Activated naive CD4-positive, alpha-beta T cell treated with anti-CD3 and anti-CD28 coated beads, Interleukin-2, amount 10 ng/mL, durations not matched to agents 7 days and 5 days (primary cell): ENCODE measurements around the gene DRC7.

ENCODE experiments used
- CTCF ChIA-PET: fragments of 350-600 bp; sonication (Branson Sonifier 250); formaldehyde crosslinking; loops from one replicate; lab custom pipeline; 2021; ENCODE audit warnings: antibody characterized with exemption; lab: Charles Lee
- DNase-seq: peaks from one replicate; pipeline ENCODE4 v3.0.0-alpha.2; 2020
- H3K27ac Mint-ChIP-seq: one replicate; pipeline ENCODE4 v1.8.0; 2021; ENCODE audit warnings: mild to moderate bottlenecking, moderate library complexity, mixed read lengths
- H3K27me3 Mint-ChIP-seq: one replicate; pipeline ENCODE4 v1.8.0; 2021; ENCODE audit warnings: mild to moderate bottlenecking, mixed read lengths
- H3K36me3 Mint-ChIP-seq: one replicate; pipeline ENCODE4 v1.8.0; 2021; ENCODE audit warnings: mixed read lengths
- H3K4me1 Mint-ChIP-seq: one replicate; pipeline ENCODE4 v1.8.0; 2021; ENCODE audit warnings: mixed read lengths
- H3K4me3 Mint-ChIP-seq: one replicate; pipeline ENCODE4 v1.8.0; 2021; ENCODE audit warnings: mild to moderate bottlenecking, moderate library complexity, mixed read lengths
- H3K9me3 Mint-ChIP-seq: one replicate; pipeline ENCODE4 v1.8.0; 2021; ENCODE audit warnings: mixed read lengths

Gene DRC7

DNA sequence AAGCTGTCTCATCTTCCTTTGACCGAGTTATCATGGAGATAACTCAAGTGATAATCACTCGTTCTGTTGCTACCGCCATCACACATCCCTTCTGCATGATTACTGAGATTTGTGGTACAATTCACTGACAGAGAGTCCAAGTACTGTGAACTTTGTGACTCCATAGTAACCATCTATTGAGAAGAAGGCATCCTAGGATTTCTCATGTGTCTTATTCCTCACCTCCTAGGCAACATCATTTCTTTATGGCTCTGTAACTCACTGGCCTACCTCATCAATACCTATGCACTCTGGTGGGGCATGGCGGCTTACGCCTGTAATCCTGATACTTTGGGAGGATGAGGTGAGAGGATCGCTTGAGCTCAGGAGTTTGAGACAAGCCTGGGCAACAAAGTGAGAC is 19.4 kb downstream of the DRC7 start:
- Mint-ChIP-seq H3K36me3 (no peaks in the 10 kb centered on the region), H3K27me3 (peaks cover 45% of the 10 kb centered on the region)
- CTCF ChIA-PET, result no interaction called here

GRCh38 chr16:57720142-57720575 is 25.6 kb downstream of the DRC7 start:
- Mint-ChIP-seq H3K9me3 (no peaks in the 10 kb centered on the region), H3K27me3 (peaks cover 17% of the 10 kb centered on the region), H3K36me3 (no peaks in the 10 kb centered on the region), H3K4me3 (no peak overlapping the region), H3K27ac (no peak overlapping the region), H3K4me1 (no peaks in the 10 kb centered on the region)
- CTCF ChIA-PET, result interaction anchor here (1.1 to 1.5 kb wide), 4 partner anchors 52 to 144 kb away, joined by 3 to 7 read pairs (median 3); partner anchors contain the start of gene ADGRG3
- peak; percentile 76 for DNase-seq

More for the DNA sequence above, 19.4 kb downstream of the DRC7 start:
- no peak for DNase-seq
- no peak overlapping the region for H3K27ac Mint-ChIP-seq
- H3K4me3 Mint-ChIP-seq, result no peak overlapping the region
- H3K9me3 Mint-ChIP-seq, result no peaks in the 10 kb centered on the region
- H3K4me1 Mint-ChIP-seq, result no peaks in the 10 kb centered on the region

- H3K9me3 Mint-ChIP-seq, result no peaks in the 10 kb centered on the region
These were observed 27.0 kb downstream of the DRC7 start for GRCh38 chr16:57721356-57722209.

DNA sequence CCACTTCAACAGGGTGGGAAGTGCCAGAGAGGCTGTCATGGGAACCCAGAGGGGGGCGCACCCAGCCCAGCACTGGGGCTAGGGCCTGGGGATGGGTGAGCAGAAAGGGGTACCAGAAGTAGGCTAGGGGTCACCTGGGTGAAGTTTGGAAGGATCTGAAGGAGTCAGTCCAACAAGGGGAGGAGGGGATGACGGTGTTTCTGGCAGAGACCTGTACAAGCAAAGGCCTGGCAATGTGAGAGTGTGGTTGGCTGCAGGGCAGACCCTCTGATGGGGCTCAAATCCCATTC is 27.5 kb downstream of the DRC7 start:
- no peak for DNase-seq
- Mint-ChIP-seq H3K36me3 (no peaks in the 10 kb centered on the region), H3K4me1 (no peaks in the 10 kb centered on the region), H3K27ac (no peak overlapping the region), H3K9me3 (no peaks in the 10 kb centered on the region), H3K4me3 (no peak overlapping the region), H3K27me3 (peaks cover 12% of the 10 kb centered on the region)
- CTCF ChIA-PET, result interaction anchor here (1.4 to 1.5 kb wide), 2 partner anchors 11 to 145 kb away, joined by 3 to 4 read pairs; no protein-coding TSS in a partner anchor

More at GRCh38 chr16:57721356-57722209, 27.0 kb downstream of the DRC7 start:
- no peak overlapping the region for H3K4me3 Mint-ChIP-seq
- H3K4me1 Mint-ChIP-seq, result no peaks in the 10 kb centered on the region
- CTCF ChIA-PET, result interaction anchor here (0.8 to 1.4 kb wide), 2 partner anchors 10 to 111 kb away, joined by 3 read pairs; no protein-coding TSS in a partner anchor
- no peak for DNase-seq
- H3K36me3 Mint-ChIP-seq, result no peaks in the 10 kb centered on the region
- H3K27me3 Mint-ChIP-seq, result peaks cover 13% of the 10 kb centered on the region
- H3K27ac Mint-ChIP-seq, result no peak overlapping the region

GRCh38 chr16:57722651-57723050 is 28.0 kb downstream of the DRC7 start:
- DNase-seq, result no peak
- CTCF ChIA-PET, result interaction anchor here (0.9 to 1.5 kb wide), 2 partner anchors 10 to 146 kb away, joined by 3 to 4 read pairs; no protein-coding TSS in a partner anchor
- Mint-ChIP-seq H3K36me3 (no peaks in the 10 kb centered on the region), H3K4me1 (no peaks in the 10 kb centered on the region), H3K4me3 (no peak overlapping the region), H3K9me3 (no peaks in the 10 kb centered on the region), H3K27me3 (peaks cover 12% of the 10 kb centered on the region), H3K27ac (no peak overlapping the region)

DNA sequence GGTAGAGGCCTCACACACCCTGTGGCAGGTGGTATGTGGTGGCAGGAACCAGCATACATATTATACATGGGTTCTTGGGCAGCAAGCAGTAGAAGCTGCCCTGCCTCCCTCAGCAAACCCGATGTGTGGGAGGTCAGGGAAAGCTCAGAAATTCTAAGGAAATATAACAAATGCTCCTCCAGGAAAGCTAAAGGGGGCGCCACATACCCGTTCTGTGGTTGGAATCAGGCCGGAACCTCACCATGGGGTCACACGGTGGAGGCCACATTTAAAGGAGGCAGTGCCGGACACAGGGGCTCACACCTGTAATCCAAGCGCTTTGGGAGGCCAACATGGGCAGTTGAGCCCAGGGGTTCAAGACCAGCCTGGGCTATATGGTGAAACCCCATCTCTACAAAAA is 28.6 kb downstream of the DRC7 start:
- no peak overlapping the region for H3K4me3 Mint-ChIP-seq
- H3K4me1 Mint-ChIP-seq, result no peaks in the 10 kb centered on the region

DNA sequence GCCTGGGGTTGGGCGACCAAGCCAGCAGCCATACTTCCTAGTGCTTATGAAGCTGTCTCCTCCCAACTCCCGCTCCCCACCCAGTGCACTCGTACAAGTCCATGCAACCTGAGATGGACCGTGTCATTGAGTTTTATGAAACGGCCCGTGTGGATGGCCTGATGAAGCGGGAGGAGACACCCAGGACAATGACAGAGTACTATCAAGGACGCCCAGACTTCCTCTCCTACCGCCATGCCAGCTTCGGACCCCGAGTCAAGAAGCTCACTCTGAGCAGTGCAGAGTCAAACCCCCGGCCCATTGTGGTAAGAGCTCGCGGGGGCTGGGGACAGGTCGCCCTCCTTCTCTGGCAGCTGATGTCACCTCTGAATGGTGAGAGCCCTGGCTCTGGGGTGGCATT is 29.9 kb downstream of the DRC7 start:
- DNase-seq, result no peak
- no peaks in the 10 kb centered on the region for H3K4me1 Mint-ChIP-seq
- no peak overlapping the region for H3K4me3 Mint-ChIP-seq

More for the DNA sequence above, 28.6 kb downstream of the DRC7 start:
- DNase-seq, result no peak
- Mint-ChIP-seq H3K27ac (no peak overlapping the region), H3K36me3 (no peaks in the 10 kb centered on the region), H3K9me3 (no peaks in the 10 kb centered on the region), H3K27me3 (peaks cover 8% of the 10 kb centered on the region)
- CTCF ChIA-PET, result interaction anchor here (0.8 to 1.5 kb wide), 3 partner anchors 11 to 146 kb away, joined by 3 to 4 read pairs (median 3); no protein-coding TSS in a partner anchor

GRCh38 chr16:57725151-57725550 is 30.5 kb downstream of the DRC7 start:
- H3K27ac Mint-ChIP-seq, result no peak overlapping the region
- H3K36me3 Mint-ChIP-seq, result no peaks in the 10 kb centered on the region
- H3K4me1 Mint-ChIP-seq, result no peaks in the 10 kb centered on the region
- peaks cover 8% of the 10 kb centered on the region for H3K27me3 Mint-ChIP-seq
- DNase-seq, result no peak
- CTCF ChIA-PET, result no interaction called here
- no peaks in the 10 kb centered on the region for H3K9me3 Mint-ChIP-seq
- no peak overlapping the region for H3K4me3 Mint-ChIP-seq

More for the DNA sequence above, 29.9 kb downstream of the DRC7 start:
- CTCF ChIA-PET, result no interaction called here
- no peaks in the 10 kb centered on the region for H3K36me3 Mint-ChIP-seq
- no peak overlapping the region for H3K27ac Mint-ChIP-seq
- no peaks in the 10 kb centered on the region for H3K9me3 Mint-ChIP-seq
- H3K27me3 Mint-ChIP-seq, result peaks cover 8% of the 10 kb centered on the region

DNA sequence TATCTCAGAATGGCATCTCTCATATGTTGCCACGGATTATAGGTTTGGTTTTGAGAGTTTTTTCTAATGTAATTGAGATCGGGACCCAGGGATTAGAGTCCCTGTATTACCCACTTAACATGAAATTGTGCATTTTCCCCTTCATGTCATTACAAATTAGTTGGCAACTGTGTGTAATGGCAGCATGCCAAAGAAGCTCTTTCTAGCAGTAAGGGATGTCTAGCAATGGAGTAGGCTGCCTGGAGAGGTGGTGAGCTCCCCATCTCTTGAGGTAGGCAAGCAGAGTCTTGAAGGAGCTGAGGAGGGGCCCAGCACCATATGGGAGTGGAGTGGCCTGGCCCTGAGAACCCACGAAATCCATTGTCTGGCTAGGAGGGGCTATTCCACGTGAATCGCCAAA is 30.9 kb downstream of the DRC7 start:
- Mint-ChIP-seq H3K9me3 (no peaks in the 10 kb centered on the region), H3K27ac (no peak overlapping the region), H3K4me3 (no peak overlapping the region), H3K36me3 (no peaks in the 10 kb centered on the region), H3K4me1 (no peaks in the 10 kb centered on the region), H3K27me3 (peaks cover 8% of the 10 kb centered on the region)
- no peak for DNase-seq
- CTCF ChIA-PET, result no interaction called here

GRCh38 chr16:57725976-57726375 is 31.4 kb downstream of the DRC7 start:
- no peaks in the 10 kb centered on the region for H3K4me1 Mint-ChIP-seq
- DNase-seq, result no peak
- no peak overlapping the region for H3K27ac Mint-ChIP-seq
- H3K36me3 Mint-ChIP-seq, result no peaks in the 10 kb centered on the region
- peaks cover 9% of the 10 kb centered on the region for H3K27me3 Mint-ChIP-seq
- no peak overlapping the region for H3K4me3 Mint-ChIP-seq
- CTCF ChIA-PET, result no interaction called here
- H3K9me3 Mint-ChIP-seq, result no peaks in the 10 kb centered on the region

DNA sequence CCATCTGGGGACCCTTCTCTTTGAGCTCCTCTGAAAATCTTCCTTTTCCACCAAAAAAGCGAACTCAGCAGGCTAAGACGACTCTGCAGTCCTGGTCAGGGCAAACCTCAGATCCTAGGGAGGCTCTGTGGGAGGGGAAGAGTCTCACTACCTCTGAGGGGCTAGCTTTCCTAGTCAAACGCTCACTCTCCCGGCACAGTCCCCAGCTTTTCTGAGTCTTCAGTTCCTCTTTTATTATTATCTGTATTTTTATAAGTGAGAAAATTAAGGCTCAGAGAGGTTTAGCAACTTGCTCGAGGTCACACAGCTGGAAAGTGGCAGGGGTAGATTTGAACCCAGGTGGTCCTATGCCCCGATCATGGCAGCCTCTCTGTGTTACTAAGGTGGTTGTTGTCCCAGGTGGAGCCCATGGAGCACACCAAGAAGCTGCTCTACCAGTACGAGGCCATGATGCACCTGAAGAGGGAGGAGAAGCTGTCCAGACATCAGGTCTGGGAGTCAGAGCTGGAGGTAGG is 31.9 kb downstream of the DRC7 start:
- Mint-ChIP-seq H3K4me3 (no peak overlapping the region), H3K36me3 (no peaks in the 10 kb centered on the region), H3K4me1 (no peaks in the 10 kb centered on the region), H3K27ac (no peak overlapping the region), H3K9me3 (peaks cover 4% of the 10 kb centered on the region), H3K27me3 (peaks cover 11% of the 10 kb centered on the region)
- CTCF ChIA-PET, result no interaction called here
- no peak for DNase-seq

- H3K4me3 Mint-ChIP-seq, result no peak overlapping the region
- CTCF ChIA-PET, result no interaction called here
- H3K4me1 Mint-ChIP-seq, result no peaks in the 10 kb centered on the region
- no peak for DNase-seq
- H3K36me3 Mint-ChIP-seq, result peaks cover 4% of the 10 kb centered on the region
- H3K27me3 Mint-ChIP-seq, result peaks cover 11% of the 10 kb centered on the region
- peaks cover 11% of the 10 kb centered on the region for H3K9me3 Mint-ChIP-seq
- H3K27ac Mint-ChIP-seq, result no peak overlapping the region
These were observed 33.0 kb downstream of the DRC7 start for GRCh38 chr16:57727610-57728009.

DNA sequence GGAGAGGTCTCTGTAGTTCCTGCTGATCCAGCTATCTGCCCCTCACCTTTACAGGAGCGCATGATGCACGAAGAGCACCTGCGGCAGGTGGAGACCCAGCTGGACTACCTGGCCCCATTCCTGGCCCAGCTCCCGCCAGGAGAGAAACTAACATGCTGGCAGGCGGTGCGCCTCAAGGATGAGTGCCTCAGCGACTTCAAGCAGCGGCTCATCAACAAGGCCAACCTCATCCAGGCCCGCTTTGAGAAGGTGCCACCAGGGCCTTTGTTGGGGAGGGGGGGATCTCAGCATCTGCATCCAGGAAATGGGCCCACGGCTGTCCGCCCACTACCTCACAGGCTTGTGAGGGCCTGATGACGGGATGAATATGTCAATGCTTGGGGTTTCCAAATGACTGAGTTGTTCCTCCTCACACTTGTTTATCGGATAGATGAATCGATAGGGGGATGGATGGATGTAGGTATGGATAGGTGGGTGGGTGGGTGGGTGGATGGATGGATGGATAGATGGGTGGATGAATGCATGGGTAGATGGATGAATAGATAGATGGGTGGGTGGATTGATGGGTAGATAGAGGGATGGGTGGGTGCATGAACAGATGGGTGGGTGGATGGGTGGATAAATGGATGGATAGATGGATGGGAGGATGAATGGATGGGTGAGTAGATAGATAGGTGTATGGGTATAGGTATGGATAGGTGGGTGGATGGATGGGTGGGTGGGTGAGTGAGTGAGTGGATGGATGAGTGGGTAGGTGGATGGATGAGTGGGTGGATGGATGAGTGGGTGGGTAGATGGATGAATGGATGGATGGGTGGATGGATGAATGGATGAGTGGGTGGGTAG is 34.0 kb downstream of the DRC7 start:
- Mint-ChIP-seq H3K9me3 (peaks cover 21% of the 10 kb centered on the region), H3K36me3 (peaks cover 12% of the 10 kb centered on the region), H3K4me3 (no peak overlapping the region), H3K27me3 (peaks cover 11% of the 10 kb centered on the region), H3K27ac (no peak overlapping the region), H3K4me1 (peaks cover 6% of the 10 kb centered on the region)
- CTCF ChIA-PET, result no interaction called here
- no peak for DNase-seq

- H3K27me3 Mint-ChIP-seq, result peaks cover 11% of the 10 kb centered on the region
- no peak overlapping the region for H3K4me3 Mint-ChIP-seq
- no peak overlapping the region for H3K27ac Mint-ChIP-seq
- peaks cover 21% of the 10 kb centered on the region for H3K9me3 Mint-ChIP-seq
- H3K4me1 Mint-ChIP-seq, result peaks cover 6% of the 10 kb centered on the region
- peaks cover 13% of the 10 kb centered on the region for H3K36me3 Mint-ChIP-seq
- DNase-seq, result no peak
- CTCF ChIA-PET, result no interaction called here
These were observed 34.5 kb downstream of the DRC7 start for GRCh38 chr16:57729182-57729484.
